GM12878 (cell line): ENCODE data around the gene UACA.

Experiments used
- MXI1 ChIP-seq: fragments of 150-350 bp; IDR thresholded peaks from 2 replicates; pipeline ENCODE4 v1.6.1; 2011; ENCODE audit warnings: low read depth, mild to moderate bottlenecking, inconsistent platforms, low read length, improper control_type of control experiment
- USF1 ChIP-seq: IDR thresholded peaks from 2 replicates; pipeline ENCODE4 v1.6.1; 2011; ENCODE audit warnings: borderline replicate concordance, low read depth, mild to moderate bottlenecking, moderate library complexity, mixed read lengths, low read length; ENCODE audit not compliant: insufficient read depth; ENCODE audit errors: extremely low read length
- ZNF274 ChIP-seq: IDR thresholded peaks from one replicate; pipeline ENCODE4 v1.8.0; 2011; ENCODE audit not compliant: insufficient read length, insufficient read depth

DNA sequence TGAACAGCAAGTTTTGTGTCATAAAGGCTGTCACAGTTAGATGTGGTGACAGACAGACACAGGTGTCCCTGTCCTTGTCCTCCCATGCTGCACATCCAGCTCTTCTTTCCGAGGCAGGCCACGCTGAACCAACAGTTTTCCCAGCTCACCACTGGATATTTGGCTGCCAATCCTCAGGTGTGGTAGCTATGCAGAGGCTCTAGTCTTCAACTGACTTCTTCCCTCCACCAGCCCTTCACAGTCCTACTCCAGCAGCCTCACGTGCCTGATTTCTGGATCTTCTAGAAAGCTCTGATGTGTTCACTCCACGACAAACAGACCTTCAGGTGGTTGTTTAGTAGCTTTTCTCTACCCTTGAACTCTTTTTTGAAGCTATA lies 145.5 kb downstream of the UACA start:
- TF ChIP-seq USF1, result no peak
- TF ChIP-seq MXI1, result no peak
- no peak for TF ChIP-seq ZNF274
